Measurements from ENCODE around the gene FXR2.

Gene FXR2

GRCh38 chr17:7548585-7549400 lies 65.9 kb downstream of the FXR2 start, which contains the start of gene TNFSF12:
Gene TNFSF12, plus strand, starts transcription at chr17:7549058. Its CDS starts 96 bp downstream, at chr17:7549154.
- peak; percentile 83 for DNase-seq (ENCODE audit: low spot score)

GRCh38 chr17:7544911-7545310 lies 69.8 kb downstream of the FXR2 start:
- DNase-seq (ENCODE audit: low spot score) = no peak

All from iPS-NIHi11 (cell line).